ENCODE data around the gene DNAH3. TPM values are rescaled to one million over a fixed set of nuclear protein-coding genes. Genes with fewer than 3 reads are reported as not detected.

The DNAH3 gene
- total RNA-seq, 1 experiment from 2014 or later: 0.21 TPM

DNA sequence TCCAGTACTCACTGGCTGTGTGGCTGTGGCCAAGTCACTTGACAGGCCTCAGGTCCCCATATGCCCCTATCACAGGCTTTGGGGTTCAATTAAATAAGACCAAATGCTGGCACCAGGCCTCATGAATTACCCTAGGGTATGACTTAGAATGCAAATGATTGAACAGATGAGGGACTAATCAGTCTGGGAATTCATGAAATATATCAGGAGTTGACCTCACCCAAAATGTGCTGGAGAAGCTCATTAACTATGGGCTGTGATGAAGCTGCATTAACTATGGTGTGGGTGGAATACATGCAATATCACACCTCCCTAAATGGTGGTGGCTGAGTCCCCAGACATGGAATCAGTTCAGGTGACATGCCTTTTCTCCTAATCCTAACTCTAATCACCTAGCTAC, 72.1 kb downstream of the DNAH3 start:
- H3K9me3 Mint-ChIP-seq (ENCODE audit: low read depth, unreplicated experiment): no peaks in the 10 kb centered on the region
- no peak overlapping the region for H3K4me3 Mint-ChIP-seq (ENCODE audit: low read depth, unreplicated experiment)
- CTCF ChIA-PET: no interaction called here
- H3K36me3 Mint-ChIP-seq (ENCODE audit: insufficient read depth, unreplicated experiment): no peaks in the 10 kb centered on the region
- no peaks in the 10 kb centered on the region for H3K27me3 Mint-ChIP-seq (ENCODE audit: unreplicated experiment)
- no peak overlapping the region for H3K27ac Mint-ChIP-seq (ENCODE audit: unreplicated experiment)
- TF ChIP-seq, protein P1, sequence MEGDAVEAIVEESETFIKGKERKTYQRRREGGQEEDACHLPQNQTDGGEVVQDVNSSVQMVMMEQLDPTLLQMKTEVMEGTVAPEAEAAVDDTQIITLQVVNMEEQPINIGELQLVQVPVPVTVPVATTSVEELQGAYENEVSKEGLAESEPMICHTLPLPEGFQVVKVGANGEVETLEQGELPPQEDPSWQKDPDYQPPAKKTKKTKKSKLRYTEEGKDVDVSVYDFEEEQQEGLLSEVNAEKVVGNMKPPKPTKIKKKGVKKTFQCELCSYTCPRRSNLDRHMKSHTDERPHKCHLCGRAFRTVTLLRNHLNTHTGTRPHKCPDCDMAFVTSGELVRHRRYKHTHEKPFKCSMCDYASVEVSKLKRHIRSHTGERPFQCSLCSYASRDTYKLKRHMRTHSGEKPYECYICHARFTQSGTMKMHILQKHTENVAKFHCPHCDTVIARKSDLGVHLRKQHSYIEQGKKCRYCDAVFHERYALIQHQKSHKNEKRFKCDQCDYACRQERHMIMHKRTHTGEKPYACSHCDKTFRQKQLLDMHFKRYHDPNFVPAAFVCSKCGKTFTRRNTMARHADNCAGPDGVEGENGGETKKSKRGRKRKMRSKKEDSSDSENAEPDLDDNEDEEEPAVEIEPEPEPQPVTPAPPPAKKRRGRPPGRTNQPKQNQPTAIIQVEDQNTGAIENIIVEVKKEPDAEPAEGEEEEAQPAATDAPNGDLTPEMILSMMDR (IDR thresholded peaks at IDR 0.05; ENCODE audit: unreplicated experiment): no peak
- no TSS peak for BruUV-seq (replicated peaks)
- no peaks in the 10 kb centered on the region for H3K4me1 Mint-ChIP-seq (ENCODE audit: low read depth, unreplicated experiment)
- no peak for DNase-seq
- intact Hi-C loops (cut with micrococcal nuclease; ENCODE audit: unreplicated experiment): no loop called here

DNA sequence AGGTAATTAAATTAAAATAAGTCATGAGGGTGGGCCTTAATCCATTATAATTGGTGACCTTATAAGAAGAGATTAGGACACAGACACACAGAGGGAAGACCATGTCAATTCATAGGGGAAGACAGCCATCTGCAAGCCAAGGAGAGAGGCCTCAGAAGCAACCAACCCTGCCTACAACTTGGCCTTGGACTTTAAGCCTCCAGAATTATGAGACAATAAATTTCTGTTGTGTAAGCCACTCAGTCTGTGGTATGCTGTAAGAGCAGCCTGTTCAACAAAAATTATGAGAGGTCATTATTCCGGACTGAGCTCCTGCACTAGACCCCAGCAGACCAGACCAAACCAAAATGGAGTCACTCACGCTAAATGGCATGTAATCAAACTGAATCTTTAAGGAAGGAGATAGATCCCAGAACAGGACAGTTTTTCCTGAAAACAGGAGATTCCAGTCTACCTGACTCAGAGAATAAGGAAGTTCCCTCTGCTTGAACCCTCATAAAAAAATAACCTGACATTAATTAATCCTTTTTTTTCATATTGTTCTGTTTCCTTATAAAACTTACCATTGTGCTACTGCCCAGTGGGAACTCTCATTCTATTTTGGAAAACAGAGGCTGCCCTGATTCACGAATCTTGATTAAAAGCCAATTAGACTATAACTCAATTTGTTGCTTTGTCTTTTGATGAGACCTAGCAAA, 74.3 kb downstream of the DNAH3 start:
- BruUV-seq (replicated peaks): no TSS peak
- H3K9me3 Mint-ChIP-seq (ENCODE audit: low read depth, unreplicated experiment): no peaks in the 10 kb centered on the region
- H3K27ac Mint-ChIP-seq (ENCODE audit: unreplicated experiment): no peak overlapping the region
- intact Hi-C loops (cut with micrococcal nuclease; ENCODE audit: unreplicated experiment): no loop called here
- no peaks in the 10 kb centered on the region for H3K4me1 Mint-ChIP-seq (ENCODE audit: low read depth, unreplicated experiment)
- H3K4me3 Mint-ChIP-seq (ENCODE audit: low read depth, unreplicated experiment): no peak overlapping the region
- no peaks in the 10 kb centered on the region for H3K36me3 Mint-ChIP-seq (ENCODE audit: insufficient read depth, unreplicated experiment)
- H3K27me3 Mint-ChIP-seq (ENCODE audit: unreplicated experiment): no peaks in the 10 kb centered on the region
- CTCF ChIA-PET: no interaction called here
- no peak for DNase-seq
- TF ChIP-seq, protein P1 (IDR thresholded peaks at IDR 0.05; ENCODE audit: unreplicated experiment): no peak

DNA sequence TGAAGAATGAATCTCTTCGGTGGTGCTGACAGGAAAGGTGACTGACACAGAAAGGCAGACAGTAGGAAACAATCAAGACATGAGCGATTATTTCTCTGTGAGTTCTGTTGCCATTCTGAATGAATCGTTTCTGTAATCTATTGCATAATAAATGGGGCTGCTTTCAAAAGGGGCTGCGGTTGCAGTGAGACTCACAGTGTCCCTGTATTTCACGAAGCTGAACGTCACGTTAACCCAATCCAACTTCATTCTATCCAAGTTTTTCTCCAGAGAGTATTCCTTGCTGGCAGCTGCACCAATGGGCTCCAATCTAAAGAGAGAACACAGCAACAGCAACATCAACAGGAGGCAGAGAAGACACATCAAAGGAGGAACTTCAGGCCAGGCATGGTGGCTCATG, 75.4 kb downstream of the DNAH3 start:
- intact Hi-C loops (cut with micrococcal nuclease; ENCODE audit: unreplicated experiment): no loop called here
- no TSS peak for BruUV-seq (replicated peaks)
- TF ChIP-seq, protein P1 (IDR thresholded peaks at IDR 0.05; ENCODE audit: unreplicated experiment): no peak
- no peak overlapping the region for H3K27ac Mint-ChIP-seq (ENCODE audit: unreplicated experiment)
- CTCF ChIA-PET: interaction anchor here (0.6 kb wide), 1 partner anchor 75 kb away, joined by 5 read pairs; no protein-coding TSS in a partner anchor
- H3K4me1 Mint-ChIP-seq (ENCODE audit: low read depth, unreplicated experiment): no peaks in the 10 kb centered on the region
- no peaks in the 10 kb centered on the region for H3K27me3 Mint-ChIP-seq (ENCODE audit: unreplicated experiment)
- H3K9me3 Mint-ChIP-seq (ENCODE audit: low read depth, unreplicated experiment): no peaks in the 10 kb centered on the region
- no peak for DNase-seq
- H3K4me3 Mint-ChIP-seq (ENCODE audit: low read depth, unreplicated experiment): no peak overlapping the region
- H3K36me3 Mint-ChIP-seq (ENCODE audit: insufficient read depth, unreplicated experiment): no peaks in the 10 kb centered on the region

DNA sequence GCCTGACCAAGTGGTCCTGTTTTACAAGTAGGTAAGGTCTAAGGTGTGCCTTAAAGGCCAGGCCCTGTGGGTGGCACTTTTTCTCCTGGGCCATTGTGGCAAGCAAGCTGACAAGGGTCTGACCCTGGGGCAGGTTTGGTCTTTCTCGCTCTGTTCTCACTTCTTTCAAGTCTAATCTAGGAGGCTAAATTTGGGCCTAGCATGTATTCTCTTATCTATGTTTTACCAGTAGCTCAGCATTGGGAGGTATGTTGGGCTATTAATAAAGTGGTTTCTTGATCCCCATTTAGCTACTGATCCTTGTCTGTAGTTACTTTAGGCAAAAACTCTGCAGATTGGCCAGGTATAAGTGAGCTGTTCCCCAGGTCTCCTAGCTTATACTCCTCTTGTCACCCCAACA, 77.7 kb downstream of the DNAH3 start:
- intact Hi-C loops (cut with micrococcal nuclease; ENCODE audit: unreplicated experiment): no loop called here
- Mint-ChIP-seq H3K36me3 (ENCODE audit: insufficient read depth, unreplicated experiment) (no peaks in the 10 kb centered on the region), H3K4me3 (ENCODE audit: low read depth, unreplicated experiment) (no peak overlapping the region), H3K4me1 (ENCODE audit: low read depth, unreplicated experiment) (no peaks in the 10 kb centered on the region), H3K27ac (ENCODE audit: unreplicated experiment) (no peak overlapping the region), H3K27me3 (ENCODE audit: unreplicated experiment) (no peaks in the 10 kb centered on the region), H3K9me3 (ENCODE audit: low read depth, unreplicated experiment) (no peaks in the 10 kb centered on the region)
- TF ChIP-seq, protein P1 (IDR thresholded peaks at IDR 0.05; ENCODE audit: unreplicated experiment): no peak
- no peak for DNase-seq
- CTCF ChIA-PET: interaction anchor here (0.5 kb wide), 1 partner anchor 216 kb away, joined by 3 read pairs; no protein-coding TSS in a partner anchor
- no TSS peak for BruUV-seq (replicated peaks)
